ENCODE data around the gene OR52W1. TPM values are rescaled to one million over a fixed set of nuclear protein-coding genes. Genes with fewer than 3 reads are reported as not detected.

OR52W1 gene
- total and polyA plus RNA-seq, 2 donors (not counting 1 experiment from before 2014, with no cell fraction given), result not detected

GRCh38 chr11:6216501-6216900, 17.5 kb downstream of the OR52W1 start:
- no peaks in the 10 kb centered on the region for H3K27me3 Mint-ChIP-seq
- no peaks in the 10 kb centered on the region for H3K9me3 ChIP-seq (ENCODE audit: control extremely low read depth in 1 of 3, control insufficient read depth in 2 of 3, insufficient read depth in 1 of 3, low read length in 2 of 3)
- ChIA-PET POLR2A (no interaction called here), CTCF (no interaction called here)
- H3K9me3 Mint-ChIP-seq (ENCODE audit: insufficient read depth), result no peaks in the 10 kb centered on the region
- H3K9ac ChIP-seq (ENCODE audit: low read length), result no peak overlapping the region
- intact Hi-C loops (cut with micrococcal nuclease), result no loop called here
- H3K79me2 ChIP-seq (ENCODE audit: control insufficient read depth, insufficient read depth, low read length), result no peaks in the 10 kb centered on the region
- ATAC-seq (ENCODE audit: low read depth) (no peak), DNase-seq (no peak)
- 100% methylated on average over 4 of the region's 4 CpGs for WGBS (ENCODE audit: insufficient coverage)
- no peak overlapping the region for H3K27ac ChIP-seq (ENCODE audit: low read length in 2 of 2)
- H3K4me3 ChIP-seq (ENCODE audit: control extremely low read depth in 1 of 5, extremely low read depth in 1 of 5, insufficient read depth in 1 of 5, low read depth in 2 of 5, low read length in 4 of 5), result no peak overlapping the region
- H2AFZ ChIP-seq (ENCODE audit: insufficient read depth, low read depth, low read length, poor library complexity, severe bottlenecking), result no peak overlapping the region
- no peaks in the 10 kb centered on the region for H3K27me3 ChIP-seq (replicated peaks in 1 of 4; ENCODE audit: control extremely low read depth in 1 of 4, control insufficient read depth in 3 of 4, insufficient read depth in 4 of 4, low read length in 3 of 4)
- H4K20me1 ChIP-seq (ENCODE audit: control insufficient read depth, insufficient read depth, low read length, poor library complexity, severe bottlenecking), result no peaks in the 10 kb centered on the region
- no peak overlapping the region for H3K27ac Mint-ChIP-seq
- H3K4me1 ChIP-seq (ENCODE audit: control insufficient read depth in 2 of 2, insufficient read depth in 2 of 2, low read length in 2 of 2), result no peaks in the 10 kb centered on the region
- TF ChIP-seq, protein P1, sequence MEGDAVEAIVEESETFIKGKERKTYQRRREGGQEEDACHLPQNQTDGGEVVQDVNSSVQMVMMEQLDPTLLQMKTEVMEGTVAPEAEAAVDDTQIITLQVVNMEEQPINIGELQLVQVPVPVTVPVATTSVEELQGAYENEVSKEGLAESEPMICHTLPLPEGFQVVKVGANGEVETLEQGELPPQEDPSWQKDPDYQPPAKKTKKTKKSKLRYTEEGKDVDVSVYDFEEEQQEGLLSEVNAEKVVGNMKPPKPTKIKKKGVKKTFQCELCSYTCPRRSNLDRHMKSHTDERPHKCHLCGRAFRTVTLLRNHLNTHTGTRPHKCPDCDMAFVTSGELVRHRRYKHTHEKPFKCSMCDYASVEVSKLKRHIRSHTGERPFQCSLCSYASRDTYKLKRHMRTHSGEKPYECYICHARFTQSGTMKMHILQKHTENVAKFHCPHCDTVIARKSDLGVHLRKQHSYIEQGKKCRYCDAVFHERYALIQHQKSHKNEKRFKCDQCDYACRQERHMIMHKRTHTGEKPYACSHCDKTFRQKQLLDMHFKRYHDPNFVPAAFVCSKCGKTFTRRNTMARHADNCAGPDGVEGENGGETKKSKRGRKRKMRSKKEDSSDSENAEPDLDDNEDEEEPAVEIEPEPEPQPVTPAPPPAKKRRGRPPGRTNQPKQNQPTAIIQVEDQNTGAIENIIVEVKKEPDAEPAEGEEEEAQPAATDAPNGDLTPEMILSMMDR (IDR thresholded peaks at IDR 0.05), result no peak
- TF ChIP-seq EZH2 (IDR thresholded peaks at IDR 0.05; ENCODE audit: borderline replicate concordance, insufficient read depth, low read depth, low read length, poor library complexity, severe bottlenecking), result no peak
- H3K4me3 Mint-ChIP-seq, result no peak overlapping the region
- H3K4me1 Mint-ChIP-seq, result no peaks in the 10 kb centered on the region
- H3K36me3 ChIP-seq (replicated peaks in 1 of 2; ENCODE audit: control extremely low read depth in 1 of 2, control insufficient read depth in 1 of 2, extremely low read depth in 1 of 2, insufficient read depth in 2 of 2, low read length in 1 of 2), result peaks cover 0 to 78% of the 10 kb centered on the region in 2 experiments
- H3K4me2 ChIP-seq (replicated peaks; ENCODE audit: low read depth, low read length, poor library complexity, severe bottlenecking), result no peak overlapping the region

- H3K27me3 Mint-ChIP-seq, result no peaks in the 10 kb centered on the region
- no peaks in the 10 kb centered on the region for H3K9me3 ChIP-seq (ENCODE audit: control extremely low read depth in 1 of 3, control insufficient read depth in 2 of 3, insufficient read depth in 1 of 3, low read length in 2 of 3)
- no peak overlapping the region for H3K27ac Mint-ChIP-seq
- intact Hi-C loops (cut with micrococcal nuclease), result no loop called here
- H3K4me1 ChIP-seq (ENCODE audit: control insufficient read depth in 2 of 2, insufficient read depth in 2 of 2, low read length in 2 of 2), result no peaks in the 10 kb centered on the region
- DNase-seq, result no peak
- ChIA-PET POLR2A (no interaction called here), CTCF (no interaction called here)
- no peak for ATAC-seq (ENCODE audit: low read depth)
- no peak overlapping the region for H3K27ac ChIP-seq (ENCODE audit: low read length in 2 of 2)
- no peaks in the 10 kb centered on the region for H3K9me3 Mint-ChIP-seq (ENCODE audit: insufficient read depth)
- no peak overlapping the region for H2AFZ ChIP-seq (ENCODE audit: insufficient read depth, low read depth, low read length, poor library complexity, severe bottlenecking)
- no peaks in the 10 kb centered on the region for H3K79me2 ChIP-seq (ENCODE audit: control insufficient read depth, insufficient read depth, low read length)
- H3K4me1 Mint-ChIP-seq, result no peaks in the 10 kb centered on the region
- no peak overlapping the region for H3K4me3 ChIP-seq (ENCODE audit: control extremely low read depth in 1 of 5, extremely low read depth in 1 of 5, insufficient read depth in 1 of 5, low read depth in 2 of 5, low read length in 4 of 5)
- no peak for TF ChIP-seq EZH2 (IDR thresholded peaks at IDR 0.05; ENCODE audit: borderline replicate concordance, insufficient read depth, low read depth, low read length, poor library complexity, severe bottlenecking)
- H3K4me3 Mint-ChIP-seq, result no peak overlapping the region
- H3K4me2 ChIP-seq (replicated peaks; ENCODE audit: low read depth, low read length, poor library complexity, severe bottlenecking), result no peak overlapping the region
- peaks cover 4 to 80% of the 10 kb centered on the region in 2 experiments for H3K36me3 ChIP-seq (replicated peaks in 1 of 2; ENCODE audit: control extremely low read depth in 1 of 2, control insufficient read depth in 1 of 2, extremely low read depth in 1 of 2, insufficient read depth in 2 of 2, low read length in 1 of 2)
- H3K9ac ChIP-seq (ENCODE audit: low read length), result no peak overlapping the region
- H3K27me3 ChIP-seq (replicated peaks in 1 of 4; ENCODE audit: control extremely low read depth in 1 of 4, control insufficient read depth in 3 of 4, insufficient read depth in 4 of 4, low read length in 3 of 4), result no peaks in the 10 kb centered on the region
- WGBS (ENCODE audit: insufficient coverage), result 93% methylated on average over 18 of the region's 19 CpGs
- no peaks in the 10 kb centered on the region for H4K20me1 ChIP-seq (ENCODE audit: control insufficient read depth, insufficient read depth, low read length, poor library complexity, severe bottlenecking)
Observed at GRCh38 chr11:6217722-6218121, 18.7 kb downstream of the OR52W1 start.
